Activated naive CD4-positive, alpha-beta T cell treated with anti-CD3 and anti-CD28 coated beads, Interleukin-2, amount 10 ng/mL, durations not matched to agents 7 days and 5 days (primary cell): ENCODE results near the gene HLA-DOB.
"Not testable (repeated sequence)": the region's sequence is repeated elsewhere in the genome, so short reads cannot be mapped to it uniquely, and the experiment has no call there.

Experiments
- CTCF ChIA-PET: fragments of 350-600 bp; sonication (Branson Sonifier 250); formaldehyde crosslinking; loops from one replicate; lab custom pipeline; 2021; ENCODE audit warnings: antibody characterized with exemption; lab: Charles Lee
- DNase-seq: peaks from one replicate; pipeline ENCODE4 v3.0.0-alpha.2; 2020
- H3K27ac Mint-ChIP-seq: one replicate; pipeline ENCODE4 v1.8.0; 2021; ENCODE audit warnings: mild to moderate bottlenecking, moderate library complexity, mixed read lengths
- H3K27me3 Mint-ChIP-seq: one replicate; pipeline ENCODE4 v1.8.0; 2021; ENCODE audit warnings: mild to moderate bottlenecking, mixed read lengths
- H3K36me3 Mint-ChIP-seq: one replicate; pipeline ENCODE4 v1.8.0; 2021; ENCODE audit warnings: mixed read lengths
- H3K4me1 Mint-ChIP-seq: one replicate; pipeline ENCODE4 v1.8.0; 2021; ENCODE audit warnings: mixed read lengths
- H3K4me3 Mint-ChIP-seq: one replicate; pipeline ENCODE4 v1.8.0; 2021; ENCODE audit warnings: mild to moderate bottlenecking, moderate library complexity, mixed read lengths
- H3K9me3 Mint-ChIP-seq: one replicate; pipeline ENCODE4 v1.8.0; 2021; ENCODE audit warnings: mixed read lengths

Gene HLA-DOB

GRCh38 chr6:32815996-32816395, 806 bp downstream of the HLA-DOB start:
- no peak for DNase-seq
- CTCF ChIA-PET = no interaction called here
- Mint-ChIP-seq H3K9me3 (no peaks in the 10 kb centered on the region), H3K4me1 (peaks cover 3% of the 10 kb centered on the region), H3K27ac (no peak overlapping the region), H3K27me3 (no peaks in the 10 kb centered on the region), H3K36me3 (no peaks in the 10 kb centered on the region), H3K4me3 (no peak overlapping the region)

DNA sequence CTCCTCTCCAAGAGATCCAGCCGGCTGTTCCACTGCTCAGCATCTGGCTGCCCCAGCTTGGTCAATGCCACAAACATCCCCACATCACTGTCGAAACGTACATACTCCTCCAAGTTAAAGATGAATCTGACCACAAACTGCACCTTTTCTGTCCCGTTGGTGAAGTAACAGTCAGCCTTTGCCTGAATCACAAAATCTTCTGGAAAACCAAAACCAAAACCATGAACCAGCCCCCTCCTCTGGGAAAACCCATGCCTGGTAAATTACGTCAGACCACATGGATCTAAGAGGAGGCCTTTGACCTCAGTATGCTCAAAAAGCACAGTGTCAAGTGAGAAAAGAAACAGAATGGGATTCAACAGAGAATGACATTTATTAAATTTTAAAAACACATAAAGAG, 1.7 kb downstream of the HLA-DOB start:
- no peak overlapping the region for H3K4me3 Mint-ChIP-seq
- H3K27ac Mint-ChIP-seq = no peak overlapping the region

DNA sequence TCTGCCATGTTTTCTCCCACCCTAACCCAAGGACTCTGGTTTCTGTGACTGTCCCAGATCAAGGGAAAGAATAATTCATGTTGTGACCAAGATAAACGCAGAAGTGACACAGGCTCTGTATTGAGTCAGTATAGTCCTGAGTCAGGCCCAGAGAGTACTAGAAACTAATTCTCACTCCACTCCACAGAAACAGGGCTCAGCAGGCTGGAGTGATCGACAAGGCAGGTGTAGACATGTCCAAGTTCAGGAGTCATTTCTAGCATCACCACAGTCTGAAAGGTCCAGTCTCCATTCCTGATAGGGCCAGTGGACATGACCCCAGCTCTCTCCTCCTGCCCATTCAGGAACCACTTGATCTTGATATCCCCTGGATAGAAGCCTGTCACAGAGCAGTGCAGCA, 2.7 kb downstream of the HLA-DOB start:
- CTCF ChIA-PET = no interaction called here
- Mint-ChIP-seq H3K27ac (no peak overlapping the region), H3K4me1 (peaks cover 3% of the 10 kb centered on the region), H3K36me3 (no peaks in the 10 kb centered on the region), H3K4me3 (no peak overlapping the region), H3K27me3 (no peaks in the 10 kb centered on the region), H3K9me3 (no peaks in the 10 kb centered on the region)
- DNase-seq = no peak

More for the DNA sequence above, 1.7 kb downstream of the HLA-DOB start:
- CTCF ChIA-PET = no interaction called here
- H3K9me3 Mint-ChIP-seq = no peaks in the 10 kb centered on the region
- H3K4me1 Mint-ChIP-seq = peaks cover 3% of the 10 kb centered on the region
- H3K27me3 Mint-ChIP-seq = no peaks in the 10 kb centered on the region
- DNase-seq = no peak
- H3K36me3 Mint-ChIP-seq = no peaks in the 10 kb centered on the region

DNA sequence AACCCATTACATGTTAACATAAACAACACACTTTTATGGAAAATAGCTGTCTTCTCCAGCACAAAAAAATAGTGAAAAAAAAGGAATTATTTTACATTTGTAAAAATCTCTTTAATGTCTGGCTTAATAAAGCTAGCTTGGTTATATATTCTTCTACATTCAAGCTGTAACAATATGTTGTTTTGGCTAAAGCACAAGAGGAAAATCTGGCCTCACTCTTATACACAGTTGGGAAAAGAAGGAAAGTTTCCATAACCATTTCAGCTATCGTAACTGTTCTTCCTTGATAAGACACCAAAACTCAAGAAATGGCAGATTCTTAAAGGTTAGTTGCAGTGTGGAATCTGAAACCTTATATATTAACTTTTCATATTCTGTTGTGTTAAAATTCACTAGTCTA, 7.6 kb downstream of the HLA-DOB start:
- no peak overlapping the region for H3K4me3 Mint-ChIP-seq
- no peaks in the 10 kb centered on the region for H3K36me3 Mint-ChIP-seq
- DNase-seq = no peak
- CTCF ChIA-PET = interaction anchor here (1.0 to 1.3 kb wide), 3 partner anchors 10 to 29 kb away, joined by 3 to 5 read pairs (median 4); partner anchors contain the start of gene TAP2
- H3K9me3 Mint-ChIP-seq = no peaks in the 10 kb centered on the region
- no peak overlapping the region for H3K27ac Mint-ChIP-seq
- H3K4me1 Mint-ChIP-seq = peaks cover 3% of the 10 kb centered on the region
- H3K27me3 Mint-ChIP-seq = peaks cover 33% of the 10 kb centered on the region

DNA sequence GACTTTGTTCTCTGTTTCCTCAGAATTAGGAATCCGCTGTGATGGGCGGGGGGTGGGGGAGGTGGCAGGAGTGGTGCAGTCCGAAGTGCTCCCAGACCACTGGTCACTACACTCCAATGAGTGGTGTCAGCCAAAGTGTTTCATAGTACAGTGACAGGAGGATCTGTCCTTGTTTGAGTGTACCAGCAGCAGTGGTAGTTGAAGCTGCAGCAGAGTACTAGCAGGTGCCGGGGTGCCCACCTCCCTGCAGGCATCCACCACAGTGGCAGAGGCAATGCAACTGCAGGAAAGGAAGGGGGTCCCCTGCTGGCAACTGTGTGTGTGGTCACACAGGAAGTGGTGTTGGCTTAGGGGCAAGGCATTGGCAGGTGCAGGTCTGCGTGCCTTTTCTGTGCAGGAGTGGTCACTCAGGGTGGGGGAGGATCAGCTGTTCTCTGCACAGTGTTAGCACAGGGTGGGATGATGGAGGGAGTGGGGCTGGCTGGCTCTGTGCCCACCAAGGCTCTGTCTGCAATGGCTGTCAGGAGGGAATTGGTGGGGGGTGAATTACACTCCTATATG, 9.7 kb downstream of the HLA-DOB start:
- no peak overlapping the region for H3K27ac Mint-ChIP-seq
- H3K4me1 Mint-ChIP-seq = peaks cover 3% of the 10 kb centered on the region
- no peak overlapping the region for H3K4me3 Mint-ChIP-seq
- CTCF ChIA-PET = interaction anchor here (0.8 kb wide), 1 partner anchor 13 kb away, joined by 3 read pairs; no protein-coding TSS in a partner anchor
- no peaks in the 10 kb centered on the region for H3K9me3 Mint-ChIP-seq
- H3K36me3 Mint-ChIP-seq = no peaks in the 10 kb centered on the region
- DNase-seq = no peak
- H3K27me3 Mint-ChIP-seq = peaks cover 46% of the 10 kb centered on the region

GRCh38 chr6:32805404-32805803, 11.4 kb downstream of the HLA-DOB start:
- H3K4me1 Mint-ChIP-seq, H3K27ac Mint-ChIP-seq, DNase-seq, H3K36me3 Mint-ChIP-seq, H3K9me3 Mint-ChIP-seq, H3K4me3 Mint-ChIP-seq: not testable (repeated sequence)
- H3K27me3 Mint-ChIP-seq = peaks cover 53% of the 10 kb centered on the region
- CTCF ChIA-PET = interaction anchor here (1.4 kb wide), 1 partner anchor 21 kb away, joined by 4 read pairs; no protein-coding TSS in a partner anchor

- CTCF ChIA-PET = no interaction called here
- Mint-ChIP-seq H3K27me3 (peaks cover 65% of the 10 kb centered on the region), H3K36me3 (peaks cover 1% of the 10 kb centered on the region), H3K9me3 (peaks cover 6% of the 10 kb centered on the region), H3K4me1 (peaks cover 3% of the 10 kb centered on the region), H3K4me3 (no peak overlapping the region), H3K27ac (no peak overlapping the region)
- no peak for DNase-seq
These were observed 13.4 kb downstream of the HLA-DOB start for GRCh38 chr6:32803416-32803815.

- Mint-ChIP-seq H3K4me3 (no peak overlapping the region), H3K4me1 (peaks cover 21% of the 10 kb centered on the region), H3K27me3 (peaks cover 54% of the 10 kb centered on the region)
These were observed 17.1 kb downstream of the HLA-DOB start for GRCh38 chr6:32799740-32800139.

DNA sequence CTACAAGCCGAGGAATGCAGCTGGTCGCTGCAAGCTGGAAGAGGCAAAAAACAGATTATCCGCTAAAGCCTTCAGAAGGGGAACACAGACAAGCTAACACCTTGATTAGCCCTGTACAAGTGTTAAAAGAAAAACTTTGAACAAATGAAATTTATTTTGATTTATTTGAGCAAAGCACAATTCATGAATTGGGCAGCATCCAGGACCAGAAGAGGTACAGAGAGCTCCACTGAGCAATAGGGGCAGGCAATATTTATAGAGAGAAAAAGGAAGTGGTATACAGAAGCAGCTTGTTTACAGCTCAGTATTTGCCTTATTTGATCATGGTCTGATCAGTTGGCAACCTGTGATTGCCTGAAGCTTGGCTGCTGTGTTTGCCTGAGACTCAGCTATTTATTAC, 17.6 kb downstream of the HLA-DOB start:
- Mint-ChIP-seq H3K27ac (no peak overlapping the region), H3K36me3 (peaks cover 1% of the 10 kb centered on the region), H3K4me1 (peaks cover 27% of the 10 kb centered on the region), H3K9me3 (peaks cover 6% of the 10 kb centered on the region), H3K27me3 (peaks cover 53% of the 10 kb centered on the region), H3K4me3 (no peak overlapping the region)
- DNase-seq = no peak
- CTCF ChIA-PET = interaction anchor here (1.0 to 3.4 kb wide), 6 partner anchors 10 to 386 kb away, joined by 3 to 16 read pairs (median 6); partner anchors contain the start of gene TAP2

More at GRCh38 chr6:32799740-32800139, 17.1 kb downstream of the HLA-DOB start:
- Mint-ChIP-seq H3K27ac (no peak overlapping the region), H3K36me3 (peaks cover 1% of the 10 kb centered on the region), H3K9me3 (peaks cover 6% of the 10 kb centered on the region)
- CTCF ChIA-PET = interaction anchor here (0.8 to 3.4 kb wide), 7 partner anchors 9 to 386 kb away, joined by 3 to 16 read pairs (median 6); partner anchors contain the start of gene TAP2
- no peak for DNase-seq

- H3K27me3 Mint-ChIP-seq = peaks cover 56% of the 10 kb centered on the region
- peaks cover 33% of the 10 kb centered on the region for H3K4me1 Mint-ChIP-seq
- CTCF ChIA-PET = interaction anchor here (0.6 to 3.4 kb wide), 7 partner anchors 10 to 744 kb away, joined by 3 to 16 read pairs (median 3); partner anchors contain the start of gene TAP2
- H3K9me3 Mint-ChIP-seq = peaks cover 6% of the 10 kb centered on the region
- H3K4me3 Mint-ChIP-seq = peak overlapping the region; percentile 27
- peak; percentile 83 for DNase-seq
- peaks cover 1% of the 10 kb centered on the region for H3K36me3 Mint-ChIP-seq
- no peak overlapping the region for H3K27ac Mint-ChIP-seq
These were observed 19.7 kb downstream of the HLA-DOB start for GRCh38 chr6:32796848-32797776.

- Mint-ChIP-seq H3K27ac (no peak overlapping the region), H3K36me3 (peaks cover 1% of the 10 kb centered on the region), H3K9me3 (peaks cover 6% of the 10 kb centered on the region), H3K27me3 (peaks cover 61% of the 10 kb centered on the region), H3K4me3 (no peak overlapping the region), H3K4me1 (peaks cover 33% of the 10 kb centered on the region)
- CTCF ChIA-PET = interaction anchor here (1.0 to 3.1 kb wide), 6 partner anchors 9 to 382 kb away, joined by 3 to 14 read pairs (median 4); no protein-coding TSS in a partner anchor
- DNase-seq = no peak
These were observed 22.3 kb downstream of the HLA-DOB start for GRCh38 chr6:32794510-32794909.

GRCh38 chr6:32792901-32793435, 23.8 kb downstream of the HLA-DOB start:
- H3K9me3 Mint-ChIP-seq = no peaks in the 10 kb centered on the region
- no peak overlapping the region for H3K27ac Mint-ChIP-seq
- no peak for DNase-seq
- no peak overlapping the region for H3K4me3 Mint-ChIP-seq
- H3K4me1 Mint-ChIP-seq = peaks cover 33% of the 10 kb centered on the region
- peaks cover 61% of the 10 kb centered on the region for H3K27me3 Mint-ChIP-seq
- H3K36me3 Mint-ChIP-seq = no peaks in the 10 kb centered on the region
- CTCF ChIA-PET = interaction anchor here (1.6 to 3.1 kb wide), 4 partner anchors 7 to 380 kb away, joined by 5 to 14 read pairs (median 10); no protein-coding TSS in a partner anchor

DNA sequence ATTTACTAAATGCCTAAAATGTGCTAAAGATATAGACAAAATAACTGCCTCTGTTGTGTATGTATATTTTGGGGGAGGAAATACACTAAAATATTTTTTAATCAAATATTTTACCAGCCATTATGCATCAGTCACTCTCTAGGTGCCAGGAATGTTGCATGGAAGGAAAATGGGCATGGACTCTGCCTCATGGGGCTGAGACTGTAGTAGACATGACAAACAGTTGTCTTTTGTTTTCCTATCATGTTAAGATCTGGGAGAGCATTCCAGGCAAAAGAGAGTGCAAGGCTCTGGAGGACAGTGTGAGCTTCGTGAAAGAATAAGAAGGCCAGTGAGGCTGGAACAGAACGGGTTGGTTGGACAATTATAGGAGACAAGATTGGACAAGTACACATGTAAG, 26.5 kb downstream of the HLA-DOB start:
- Mint-ChIP-seq H3K27ac (no peak overlapping the region), H3K4me1 (peaks cover 18% of the 10 kb centered on the region), H3K4me3 (no peak overlapping the region), H3K36me3 (no peaks in the 10 kb centered on the region), H3K27me3 (peaks cover 72% of the 10 kb centered on the region), H3K9me3 (no peaks in the 10 kb centered on the region)
- DNase-seq = no peak
- CTCF ChIA-PET = no interaction called here
